A673 (cell line): Measurements from ENCODE around the gene ABHD1. TPM values are rescaled to one million over a fixed set of nuclear protein-coding genes. Genes with fewer than 3 reads are reported as not detected.
A peak's percentile ranks its signal among the peaks of the same experiment; 100 is the strongest.
"Not testable (repeated sequence)": the region's sequence is repeated elsewhere in the genome, so short reads cannot be mapped to it uniquely, and the experiment has no call there.

ENCODE experiments used
- BruUV-seq: library from RNA; stranded (reverse); fragments of 400-500 nt; replicated peaks from 2 replicates; lab custom pipeline; 2021; lab: Mats Ljungman, UMichigan
- CTCF ChIA-PET: fragments of 300-600 bp; sonication (Branson Sonifier 250); formaldehyde crosslinking; loops from one replicate; lab custom pipeline; 2022; ENCODE audit warnings: antibody characterized with exemption; lab: Charles Lee
- POLR2A ChIA-PET: fragments of 300-600 bp; sonication (Branson Sonifier 250); formaldehyde crosslinking; loops from one replicate; lab custom pipeline; 2022; ENCODE audit warnings: antibody characterized with exemption; ENCODE audit not compliant: low non-redundant PET; lab: Charles Lee
- DNase-seq: peaks from one replicate; pipeline ENCODE4 v3.0.0-alpha.2; 2015; ENCODE audit warnings: low spot score
- H3K27ac ChIP-seq: fragments of 200-600 bp; sonication (generic); 2 replicates; pipeline ENCODE4 v1.5.1; 2016; ENCODE audit warnings: mixed run types, low read depth, mild to moderate bottlenecking, mixed read lengths, antibody characterized with exemption, low read length; ENCODE audit not compliant: poor library complexity, severe bottlenecking
- H3K27me3 ChIP-seq: fragments of 200-600 bp; sonication (generic); replicated peaks from 2 replicates; pipeline ENCODE4 v1.6.1; 2017; ENCODE audit warnings: mixed run types, low read depth, mild to moderate bottlenecking, mixed read lengths, antibody characterized with exemption, low read length; ENCODE audit not compliant: insufficient read depth, poor library complexity
- H3K36me3 ChIP-seq: fragments of 200-600 bp; sonication (generic); 2 replicates; pipeline ENCODE4 v1.6.1; 2016; ENCODE audit warnings: mixed run types, mild to moderate bottlenecking, mixed read lengths, antibody characterized with exemption, low read length; ENCODE audit not compliant: insufficient read depth, poor library complexity, severe bottlenecking
- H3K4me1 ChIP-seq: fragments of 200-600 bp; sonication (generic); 2 replicates; pipeline ENCODE4 v1.6.1; 2017; ENCODE audit warnings: mixed run types, mild to moderate bottlenecking, mixed read lengths, antibody characterized with exemption, low read length; ENCODE audit not compliant: insufficient read depth, poor library complexity, severe bottlenecking
- H3K4me3 ChIP-seq: fragments of 200-600 bp; sonication (generic); 2 replicates; pipeline ENCODE4 v1.5.1; 2016; ENCODE audit warnings: low read depth, mixed run types, mild to moderate bottlenecking, mixed read lengths, low read length; ENCODE audit not compliant: poor library complexity, severe bottlenecking
- H3K9me3 ChIP-seq: fragments of 200-600 bp; sonication (generic); 2 replicates; pipeline ENCODE4 v1.6.1; 2016; ENCODE audit warnings: mixed run types, low read depth, mild to moderate bottlenecking, mixed read lengths, antibody characterized with exemption, low read length; ENCODE audit not compliant: poor library complexity, severe bottlenecking
- EZH2 ChIP-seq: fragments of 200-600 bp; sonication (generic); IDR thresholded peaks from 2 replicates; pipeline ENCODE4 v1.6.1; 2017; ENCODE audit warnings: borderline replicate concordance, low read depth, mild to moderate bottlenecking, mixed read lengths, antibody characterized with exemption, low read length; ENCODE audit not compliant: poor library complexity, severe bottlenecking
- intact Hi-C: fragments of 100-400 bp; cut with micrococcal nuclease; formaldehyde crosslinking; loops from one replicate; pipeline ENCODE4 v1.10.0; 2022; ENCODE audit not compliant: unreplicated experiment
- total RNA-seq: library from RNA; stranded (reverse); gene quantifications from 2 replicates; pipeline ENCODE4 v1.2.3, GENCODE V29; 2021
- TF ChIP-seq, protein P1 (sequence below): fragments of 300-800, 200-600 bp; sonication (generic); conservative IDR thresholded peaks from 2 replicates; pipeline ENCODE4 v1.5.1; 2017; ENCODE audit warnings: low read depth, mild to moderate bottlenecking, antibody characterized with exemption, low read length, moderate library complexity, mixed read lengths

Gene ABHD1
- total RNA-seq, 1 experiment from 2014 or later: not detected

DNA sequence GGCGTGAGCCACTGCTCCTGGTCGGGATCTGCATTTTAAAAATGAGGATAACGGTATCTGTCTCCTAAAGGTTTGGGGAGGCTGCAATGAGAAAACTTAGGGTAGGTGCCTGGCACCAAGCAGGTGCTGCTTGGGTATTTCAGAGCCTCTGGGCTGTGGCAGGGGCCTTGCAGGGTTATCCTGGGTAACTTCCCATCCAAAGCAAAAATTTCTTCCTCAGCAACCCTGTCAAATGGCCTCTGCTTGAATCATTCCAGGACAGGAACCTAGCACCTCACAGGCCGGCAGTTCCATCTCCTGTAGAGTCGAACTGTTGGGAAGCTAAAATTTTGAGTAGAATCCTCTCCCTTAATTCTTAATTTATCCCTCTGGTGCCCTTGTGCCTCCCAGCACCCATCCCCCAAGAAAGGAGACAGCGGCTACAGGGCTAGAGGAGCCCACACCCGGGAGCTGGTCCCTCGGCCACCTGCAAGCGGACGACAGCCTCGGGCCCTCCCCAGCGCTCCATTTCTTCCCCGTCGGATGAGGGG, 5.6 kb upstream of the ABHD1 start:
- H3K4me1 ChIP-seq: peaks cover 5% of the 10 kb centered on the region
- CTCF ChIA-PET: interaction anchor here (0.6 kb wide), 1 partner anchor 55 kb away, joined by 3 read pairs; no protein-coding TSS in a partner anchor
- TF ChIP-seq, protein P1, sequence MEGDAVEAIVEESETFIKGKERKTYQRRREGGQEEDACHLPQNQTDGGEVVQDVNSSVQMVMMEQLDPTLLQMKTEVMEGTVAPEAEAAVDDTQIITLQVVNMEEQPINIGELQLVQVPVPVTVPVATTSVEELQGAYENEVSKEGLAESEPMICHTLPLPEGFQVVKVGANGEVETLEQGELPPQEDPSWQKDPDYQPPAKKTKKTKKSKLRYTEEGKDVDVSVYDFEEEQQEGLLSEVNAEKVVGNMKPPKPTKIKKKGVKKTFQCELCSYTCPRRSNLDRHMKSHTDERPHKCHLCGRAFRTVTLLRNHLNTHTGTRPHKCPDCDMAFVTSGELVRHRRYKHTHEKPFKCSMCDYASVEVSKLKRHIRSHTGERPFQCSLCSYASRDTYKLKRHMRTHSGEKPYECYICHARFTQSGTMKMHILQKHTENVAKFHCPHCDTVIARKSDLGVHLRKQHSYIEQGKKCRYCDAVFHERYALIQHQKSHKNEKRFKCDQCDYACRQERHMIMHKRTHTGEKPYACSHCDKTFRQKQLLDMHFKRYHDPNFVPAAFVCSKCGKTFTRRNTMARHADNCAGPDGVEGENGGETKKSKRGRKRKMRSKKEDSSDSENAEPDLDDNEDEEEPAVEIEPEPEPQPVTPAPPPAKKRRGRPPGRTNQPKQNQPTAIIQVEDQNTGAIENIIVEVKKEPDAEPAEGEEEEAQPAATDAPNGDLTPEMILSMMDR: no peak
- no peak for TF ChIP-seq EZH2
- peak overlapping the region; percentile 19 for H3K27ac ChIP-seq
- POLR2A ChIA-PET: interaction anchor here (0.6 kb wide), 1 partner anchor 1206 kb away, joined by 8 read pairs; no protein-coding TSS in a partner anchor
- H3K4me3 ChIP-seq: peak overlapping the region; percentile 67
- intact Hi-C loops: loop anchor here (2.0 kb wide), 1 partner anchor 35 kb away; no protein-coding TSS in a partner anchor
- H3K27me3 ChIP-seq: peaks cover 8% of the 10 kb centered on the region
- H3K9me3 ChIP-seq: no peaks in the 10 kb centered on the region
- no peaks in the 10 kb centered on the region for H3K36me3 ChIP-seq
- no peak for DNase-seq
- no TSS peak for BruUV-seq

DNA sequence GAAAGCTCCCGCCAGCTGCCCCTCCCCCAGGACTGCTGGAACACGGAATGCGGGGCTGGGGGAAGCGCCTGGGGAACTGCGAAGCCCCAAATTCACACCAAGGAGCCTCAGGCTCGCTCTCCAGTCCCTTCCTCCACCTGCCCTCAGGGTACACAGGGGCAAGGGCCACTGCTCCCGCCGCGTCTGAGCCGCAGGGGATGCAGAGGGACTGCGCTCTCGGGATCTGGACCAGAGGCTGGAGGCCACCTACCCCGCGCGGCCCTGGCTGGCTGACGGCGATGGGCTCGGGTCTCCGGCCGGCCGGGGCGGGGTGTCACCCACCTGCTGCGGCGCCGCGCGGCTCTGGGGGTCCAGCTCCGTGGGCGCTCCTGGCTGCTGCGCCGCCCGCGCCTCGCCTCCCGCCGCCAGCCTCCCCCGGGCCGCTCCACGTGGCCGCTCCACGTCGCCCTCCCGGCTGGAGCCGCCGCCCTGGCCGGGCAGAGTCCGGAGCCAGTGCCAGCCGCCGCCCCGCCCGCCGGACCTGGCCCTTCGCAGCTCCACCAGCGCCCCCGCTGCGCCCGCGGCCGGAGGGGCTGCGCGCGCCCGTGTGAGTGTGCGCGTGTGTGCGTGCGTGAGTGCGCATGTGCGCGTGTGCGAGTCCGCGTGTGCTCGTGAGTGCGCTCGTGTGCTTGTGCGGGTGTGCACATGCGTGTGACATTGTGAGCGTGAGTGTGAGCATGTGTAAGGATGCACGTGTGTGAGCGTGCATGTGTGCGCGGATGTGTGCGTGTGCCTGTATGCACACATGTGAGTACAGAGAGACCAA, 4.9 kb upstream of the ABHD1 start, which contains the start of gene CGREF1:
TSS of gene CGREF1 (minus strand) at position 604 of the 805 bp plus-strand sequence. CDS start 14,762 bp downstream, outside the sequence.
- peak within 1 kb of the TSS; percentile 67 for H3K4me3 ChIP-seq
- ChIA-PET CTCF (interaction anchor here (0.6 kb wide), 1 partner anchor 56 kb away, joined by 3 read pairs; no protein-coding TSS in a partner anchor), POLR2A (no interaction called here)
- no peaks in the 10 kb centered on the region for H3K36me3 ChIP-seq
- intact Hi-C loops: loop anchor here (2.0 kb wide), 1 partner anchor 34 kb away; no protein-coding TSS in a partner anchor
- H3K27ac ChIP-seq: peak within 1 kb of the TSS; percentile 19
- TF ChIP-seq EZH2: no peak
- TF ChIP-seq, protein P1: no peak
- H3K27me3 ChIP-seq: peaks cover 11% of the 10 kb centered on the region
- peak; percentile 37 for DNase-seq
- H3K9me3 ChIP-seq: no peaks in the 10 kb centered on the region
- peaks cover 5% of the 10 kb centered on the region for H3K4me1 ChIP-seq
- BruUV-seq: no TSS peak

DNA sequence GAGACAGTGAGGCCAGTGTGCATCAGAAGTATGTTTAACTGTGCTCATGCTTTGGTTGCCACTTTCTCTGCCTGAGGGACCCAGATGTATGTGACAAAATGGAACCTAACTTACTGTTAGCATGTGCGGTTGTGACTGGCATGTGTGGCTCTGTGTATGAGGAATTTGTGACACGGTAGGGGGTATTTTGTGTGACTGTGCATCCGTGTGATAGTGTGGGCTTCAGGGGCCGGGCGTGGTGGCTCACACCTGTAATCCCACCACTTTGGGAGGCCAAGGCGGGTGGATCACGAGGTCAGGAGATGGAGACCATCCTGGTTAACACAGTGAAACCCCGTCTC, 4.3 kb upstream of the ABHD1 start:
- H3K27ac ChIP-seq, POLR2A ChIA-PET, DNase-seq, H3K9me3 ChIP-seq, BruUV-seq, CTCF ChIA-PET, H3K36me3 ChIP-seq: not testable (repeated sequence)
- Histone ChIP-seq H3K4me3 (peak overlapping the region; percentile 67), H3K4me1 (peaks cover 11% of the 10 kb centered on the region), H3K27me3 (peaks cover 11% of the 10 kb centered on the region)
- intact Hi-C loops: loop anchor here (2.0 kb wide), 1 partner anchor 34 kb away; no protein-coding TSS in a partner anchor
